Measurements from ENCODE around the gene C22orf39.
A peak's percentile ranks its signal among the peaks of the same experiment; 100 is the strongest.

The C22orf39 gene

GRCh38 chr22:19476023-19476422 is 28.5 kb upstream of the C22orf39 start:
- no peak for DNase-seq

GRCh38 chr22:19473578-19473977 is 26.1 kb upstream of the C22orf39 start:
- DNase-seq, result no peak

GRCh38 chr22:19472233-19472632 is 24.7 kb upstream of the C22orf39 start:
- no peak for DNase-seq

- DNase-seq, result no peak
Observed at GRCh38 chr22:19471572-19471971, 24.1 kb upstream of the C22orf39 start.

- DNase-seq, result no peak
Observed at GRCh38 chr22:19470010-19470409, 22.5 kb upstream of the C22orf39 start.

- no peak for DNase-seq
Observed at GRCh38 chr22:19469421-19469820, 21.9 kb upstream of the C22orf39 start.

GRCh38 chr22:19467912-19468311 is 20.4 kb upstream of the C22orf39 start:
- no peak for DNase-seq

- DNase-seq, result no peak
Observed at GRCh38 chr22:19466848-19467752, 19.6 kb upstream of the C22orf39 start.

- no peak for DNase-seq
Observed at GRCh38 chr22:19466126-19466716, 18.7 kb upstream of the C22orf39 start.

GRCh38 chr22:19464975-19465374 is 17.5 kb upstream of the C22orf39 start:
- DNase-seq, result no peak

GRCh38 chr22:19464546-19464945 is 17.0 kb upstream of the C22orf39 start:
- no peak for DNase-seq

- peak; percentile 90 for DNase-seq
Observed at GRCh38 chr22:19463491-19464469, 16.3 kb upstream of the C22orf39 start.

- DNase-seq, result no peak
Observed at GRCh38 chr22:19463008-19463407, 15.5 kb upstream of the C22orf39 start.

- DNase-seq, result no peak
Observed at GRCh38 chr22:19461506-19461905, 14.0 kb upstream of the C22orf39 start.

- no peak for DNase-seq
Observed at GRCh38 chr22:19460036-19460435, 12.5 kb upstream of the C22orf39 start.

GRCh38 chr22:19457828-19458428 is 10.4 kb upstream of the C22orf39 start:
- DNase-seq, result no peak

- DNase-seq, result no peak
Observed at GRCh38 chr22:19456541-19456940, 9.0 kb upstream of the C22orf39 start.

GRCh38 chr22:19455585-19456370 is 8.3 kb upstream of the C22orf39 start:
- DNase-seq, result no peak

GRCh38 chr22:19455033-19455432 is 7.5 kb upstream of the C22orf39 start:
- DNase-seq, result no peak

- DNase-seq, result no peak
Observed at GRCh38 chr22:19454156-19454555, 6.6 kb upstream of the C22orf39 start.

- DNase-seq, result no peak
Observed at GRCh38 chr22:19453718-19454117, 6.2 kb upstream of the C22orf39 start.

- no peak for DNase-seq
Observed at GRCh38 chr22:19451570-19451969, 4.1 kb upstream of the C22orf39 start.
